ENCODE measurements around the gene RALA.

Gene RALA

DNA sequence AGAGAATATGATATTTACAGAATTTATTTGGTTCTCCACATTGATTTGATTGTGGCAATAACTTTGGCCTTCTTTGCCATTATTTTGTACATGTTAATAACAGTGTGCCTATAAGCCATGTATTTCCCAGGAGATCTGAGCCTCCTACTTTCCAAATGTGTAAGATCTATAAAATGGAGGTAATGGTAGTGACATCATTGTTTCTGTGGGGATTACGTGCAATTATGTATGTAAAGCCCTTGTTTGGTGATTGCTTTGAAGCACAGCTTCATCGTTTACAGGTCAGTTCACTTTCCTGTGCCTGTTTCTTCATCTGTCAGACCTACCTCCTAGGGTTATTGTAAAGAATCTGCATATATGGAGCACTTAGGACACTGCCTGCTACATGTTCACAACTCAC lies 39.8 kb upstream of the RALA start:
- H3K4me3 Mint-ChIP-seq = no peak overlapping the region
- no peak overlapping the region for H3K27ac Mint-ChIP-seq
- H3K9me3 Mint-ChIP-seq = no peaks in the 10 kb centered on the region
- H3K27me3 Mint-ChIP-seq (ENCODE audit: low read depth) = no peaks in the 10 kb centered on the region
- TF ChIP-seq, protein P1, sequence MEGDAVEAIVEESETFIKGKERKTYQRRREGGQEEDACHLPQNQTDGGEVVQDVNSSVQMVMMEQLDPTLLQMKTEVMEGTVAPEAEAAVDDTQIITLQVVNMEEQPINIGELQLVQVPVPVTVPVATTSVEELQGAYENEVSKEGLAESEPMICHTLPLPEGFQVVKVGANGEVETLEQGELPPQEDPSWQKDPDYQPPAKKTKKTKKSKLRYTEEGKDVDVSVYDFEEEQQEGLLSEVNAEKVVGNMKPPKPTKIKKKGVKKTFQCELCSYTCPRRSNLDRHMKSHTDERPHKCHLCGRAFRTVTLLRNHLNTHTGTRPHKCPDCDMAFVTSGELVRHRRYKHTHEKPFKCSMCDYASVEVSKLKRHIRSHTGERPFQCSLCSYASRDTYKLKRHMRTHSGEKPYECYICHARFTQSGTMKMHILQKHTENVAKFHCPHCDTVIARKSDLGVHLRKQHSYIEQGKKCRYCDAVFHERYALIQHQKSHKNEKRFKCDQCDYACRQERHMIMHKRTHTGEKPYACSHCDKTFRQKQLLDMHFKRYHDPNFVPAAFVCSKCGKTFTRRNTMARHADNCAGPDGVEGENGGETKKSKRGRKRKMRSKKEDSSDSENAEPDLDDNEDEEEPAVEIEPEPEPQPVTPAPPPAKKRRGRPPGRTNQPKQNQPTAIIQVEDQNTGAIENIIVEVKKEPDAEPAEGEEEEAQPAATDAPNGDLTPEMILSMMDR (IDR thresholded peaks at IDR 0.05; ENCODE audit: unreplicated experiment in 3 of 3) = no peak
- H3K36me3 Mint-ChIP-seq (ENCODE audit: low read depth) = peaks cover 1% of the 10 kb centered on the region
- H3K4me1 Mint-ChIP-seq = no peaks in the 10 kb centered on the region

- Mint-ChIP-seq H3K9me3 (no peaks in the 10 kb centered on the region), H3K4me1 (peaks cover 6% of the 10 kb centered on the region), H3K27me3 (ENCODE audit: low read depth) (no peaks in the 10 kb centered on the region), H3K27ac (no peak overlapping the region), H3K36me3 (ENCODE audit: low read depth) (no peaks in the 10 kb centered on the region), H3K4me3 (no peak overlapping the region)
- TF ChIP-seq, protein P1 (IDR thresholded peaks at IDR 0.05; ENCODE audit: unreplicated experiment in 3 of 3) = no peak
Observed at GRCh38 chr7:39587393-39587792, 36.0 kb upstream of the RALA start.

DNA sequence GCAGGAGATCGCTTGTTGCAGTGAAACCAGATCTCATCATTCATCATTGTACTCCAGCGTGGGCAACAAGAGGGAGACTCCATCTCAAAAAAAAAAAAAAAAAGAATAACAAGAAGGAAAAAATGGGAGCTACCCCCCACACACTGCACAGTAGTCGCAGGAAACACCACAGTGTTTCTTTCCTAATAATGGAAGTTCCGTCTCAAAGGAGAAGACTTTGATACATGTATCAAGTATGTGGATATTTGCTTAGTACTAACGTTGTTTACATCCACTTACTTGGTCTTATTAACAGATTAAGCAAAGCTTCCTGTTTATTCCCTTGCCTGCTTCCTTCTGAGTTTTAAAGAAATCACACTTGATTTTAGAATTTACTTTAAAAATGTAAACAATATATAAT lies 35.0 kb upstream of the RALA start:
- TF ChIP-seq, protein P1 (IDR thresholded peaks at IDR 0.05; ENCODE audit: unreplicated experiment in 3 of 3) = no peak
- Mint-ChIP-seq H3K4me3 (no peak overlapping the region), H3K4me1 (peaks cover 6% of the 10 kb centered on the region), H3K27me3 (ENCODE audit: low read depth) (no peaks in the 10 kb centered on the region), H3K27ac (no peak overlapping the region), H3K36me3 (ENCODE audit: low read depth) (no peaks in the 10 kb centered on the region), H3K9me3 (no peaks in the 10 kb centered on the region)

DNA sequence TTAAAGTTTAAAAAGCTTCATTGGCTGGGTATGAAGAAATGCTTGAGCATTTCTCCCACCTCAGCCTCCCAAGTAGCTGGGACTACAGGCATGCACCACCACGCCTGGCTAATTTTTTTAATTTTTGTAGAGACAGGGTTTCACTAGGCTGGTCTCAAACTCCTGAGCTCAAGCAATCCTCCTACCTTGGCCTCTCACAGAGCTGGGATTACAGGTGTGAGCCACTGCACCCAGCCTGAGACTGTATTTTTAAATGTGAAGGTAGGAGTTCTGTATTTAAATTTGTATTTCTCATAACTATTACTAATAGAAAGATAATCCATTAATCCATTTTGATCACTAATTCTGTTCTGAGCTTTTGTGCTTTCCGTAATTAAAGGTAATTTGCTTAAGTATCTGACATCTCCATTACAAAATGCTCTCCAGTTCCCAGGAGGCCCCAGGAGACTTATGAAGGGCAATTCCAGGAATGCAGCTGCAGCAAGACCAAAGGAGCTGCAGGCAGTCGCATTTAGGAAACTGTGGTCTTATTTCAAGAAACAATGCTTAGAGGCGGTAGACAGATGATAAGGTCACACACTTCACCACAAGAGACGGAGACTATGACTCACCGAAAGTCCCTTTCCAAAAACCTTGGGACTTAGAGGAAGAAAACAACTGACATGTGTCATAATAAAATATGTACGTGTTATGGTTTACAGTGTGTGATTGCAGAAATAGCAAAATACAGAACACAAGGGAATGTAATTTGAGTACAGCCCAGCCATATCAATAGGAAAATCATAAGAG lies 33.9 kb upstream of the RALA start:
- Mint-ChIP-seq H3K4me3 (no peak overlapping the region), H3K4me1 (peaks cover 6% of the 10 kb centered on the region), H3K9me3 (peaks cover 2% of the 10 kb centered on the region), H3K27ac (no peak overlapping the region), H3K27me3 (ENCODE audit: low read depth) (no peaks in the 10 kb centered on the region), H3K36me3 (ENCODE audit: low read depth) (no peaks in the 10 kb centered on the region)
- TF ChIP-seq, protein P1 (IDR thresholded peaks at IDR 0.05; ENCODE audit: unreplicated experiment in 3 of 3) = no peak

DNA sequence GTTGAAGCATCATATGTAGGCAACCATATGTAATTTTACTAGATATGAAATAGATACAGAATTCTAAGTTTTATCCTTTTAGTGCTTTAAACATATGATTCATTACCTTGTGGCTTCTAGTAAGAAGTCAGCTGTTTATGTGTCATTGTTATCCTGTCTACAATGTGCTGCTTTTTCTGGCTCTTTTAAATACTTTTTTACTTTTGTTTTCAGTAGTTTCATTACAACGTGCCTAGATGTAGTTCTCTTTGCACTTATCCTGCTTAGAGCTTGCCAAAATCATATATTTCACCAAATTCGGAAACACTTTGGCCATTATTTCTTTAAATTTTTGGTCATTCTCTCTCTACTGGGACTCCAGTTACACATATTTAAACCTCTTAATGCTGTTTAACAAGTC lies 30.8 kb upstream of the RALA start:
- Mint-ChIP-seq H3K27me3 (ENCODE audit: low read depth) (no peaks in the 10 kb centered on the region), H3K36me3 (ENCODE audit: low read depth) (no peaks in the 10 kb centered on the region), H3K9me3 (peaks cover 2% of the 10 kb centered on the region), H3K4me1 (peaks cover 6% of the 10 kb centered on the region), H3K4me3 (no peak overlapping the region), H3K27ac (no peak overlapping the region)
- TF ChIP-seq, protein P1 (IDR thresholded peaks at IDR 0.05; ENCODE audit: unreplicated experiment in 3 of 3) = no peak

Data from nephron (organoid).